Frontal cortex (tissue), 4 donors: ENCODE results near the gene CFAP99. TPM values are rescaled to one million over a fixed set of nuclear protein-coding genes. Genes with fewer than 3 reads are reported as not detected.
A peak's percentile ranks its signal among the peaks of the same experiment; 100 is the strongest.

ENCODE experiments used
- DNase-seq, 2 donors: peaks; one replicate each; pipeline ENCODE4 v3.0.0; 2012; ENCODE audit warnings: low spot score in 2 of 2
- FAIRE-seq: peaks from 2 replicates; lab custom pipeline; 2012; peaks lifted over from hg19 to GRCh38; lab: Jason Lieb, UNC
- total RNA-seq: library from RNA; depleted of rRNA; stranded (reverse); fragments of >200 nt; gene quantifications from one replicate; pipeline ENCODE4 v1.2.3, GENCODE V29; 2014
- donor health status: control.
- donor health status: control.
- donor health status: control.

The CFAP99 gene
- total RNA-seq, 1 donor from 2014 or later = not detected

DNA sequence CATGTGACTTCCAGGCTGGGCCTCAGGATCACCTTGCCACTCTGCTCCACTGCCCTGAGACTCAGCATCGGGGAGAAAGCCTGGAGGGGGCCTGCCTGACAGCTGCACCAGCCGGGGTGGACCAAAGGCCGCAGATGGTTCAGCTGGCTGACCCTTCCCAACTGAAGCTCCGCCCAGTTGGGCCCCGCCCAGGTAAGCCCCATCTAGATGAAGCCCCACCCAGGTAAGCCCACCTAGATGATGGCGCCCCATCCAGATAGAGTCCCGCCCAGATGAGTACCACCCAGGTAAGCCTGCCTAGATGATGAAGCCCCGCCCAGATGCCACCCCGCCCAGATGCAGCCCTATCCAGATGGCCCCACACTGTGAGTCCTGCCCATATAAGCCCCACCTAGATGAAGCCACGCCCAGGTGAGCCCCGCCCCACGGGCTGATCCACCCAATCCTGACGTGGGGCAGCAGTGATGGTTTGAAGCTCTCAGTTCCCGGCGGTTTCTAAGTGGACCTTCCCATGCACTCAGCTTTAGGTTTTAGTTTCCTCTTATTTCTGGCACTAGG, 10.3 kb upstream of the CFAP99 start:
- FAIRE-seq (no peak), DNase-seq (no peak)

DNA sequence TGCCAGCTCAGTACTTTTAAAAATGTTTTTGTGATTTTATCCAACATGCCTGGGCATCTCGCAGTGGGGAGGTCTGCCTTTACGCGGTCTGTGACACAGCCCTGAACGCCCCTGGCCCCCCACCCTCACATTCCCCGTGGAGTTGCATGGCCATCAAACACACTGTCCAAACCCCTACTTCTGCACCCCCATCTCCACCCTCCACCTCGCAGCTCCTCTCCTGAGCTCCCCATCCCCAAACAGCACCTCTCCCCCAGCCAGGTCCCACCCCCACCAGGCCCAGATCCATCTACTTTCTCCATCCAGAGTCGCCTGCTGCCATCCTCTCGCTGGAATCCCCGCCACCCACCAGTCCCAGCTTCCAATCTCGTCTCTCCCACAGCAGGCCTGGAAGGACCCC, 9.8 kb upstream of the CFAP99 start:
- FAIRE-seq = no peak
- no peak for DNase-seq

DNA sequence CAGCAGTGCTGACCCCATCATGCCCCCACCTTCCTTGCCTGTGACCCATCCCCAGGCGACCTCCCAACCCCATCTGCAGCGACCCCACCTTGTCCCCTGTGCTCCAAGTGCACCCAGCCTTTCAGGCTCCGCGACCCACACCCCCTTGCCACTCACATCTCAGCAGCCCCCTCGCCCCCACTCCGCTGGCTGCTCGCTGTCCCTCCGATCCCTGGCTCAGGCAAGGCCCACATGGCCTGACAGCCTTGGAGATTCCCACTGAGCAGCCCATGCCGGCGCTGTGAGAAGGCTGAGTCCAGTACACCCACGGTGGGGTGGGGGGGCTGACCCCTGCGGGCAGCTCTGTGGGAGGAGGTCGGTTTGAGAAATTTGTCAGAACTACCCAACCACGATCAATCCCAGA, 9.4 kb upstream of the CFAP99 start:
- FAIRE-seq (no peak), DNase-seq (no peak)

DNA sequence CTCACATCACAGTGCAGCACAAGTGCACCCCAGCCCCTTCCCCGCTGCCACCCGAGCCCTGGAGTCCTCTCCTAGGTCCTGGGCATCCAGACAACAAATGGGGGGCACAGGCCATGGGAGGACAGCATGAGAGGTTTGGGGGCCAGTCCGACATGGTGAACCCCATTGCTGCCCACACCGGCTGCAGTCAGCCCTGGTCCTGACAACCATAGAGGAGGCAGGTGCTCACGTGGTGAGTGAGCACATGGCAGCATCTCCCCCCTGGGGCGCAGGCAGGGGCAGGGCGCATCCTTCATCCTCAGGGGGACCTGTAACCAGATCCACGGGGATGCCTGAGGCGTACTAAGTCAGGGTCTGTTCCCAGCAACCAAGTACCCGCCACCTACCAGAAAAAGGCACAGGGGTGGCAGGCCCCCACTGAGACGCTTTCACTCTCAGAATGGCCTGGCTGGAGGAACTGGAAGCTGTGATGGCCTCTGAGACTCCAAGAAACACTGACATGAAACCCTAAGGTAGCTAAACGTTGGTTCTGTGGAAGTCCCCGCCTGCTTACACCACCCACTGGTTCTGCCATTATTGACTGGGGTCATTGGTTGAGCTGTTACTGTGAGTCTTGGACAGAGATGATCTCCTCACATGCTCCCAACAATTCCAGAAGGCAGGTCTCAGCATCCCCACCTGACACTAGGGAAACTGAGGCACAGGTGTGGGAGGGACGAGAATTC, 6.8 kb upstream of the CFAP99 start:
- FAIRE-seq = no peak
- DNase-seq = no peak

DNA sequence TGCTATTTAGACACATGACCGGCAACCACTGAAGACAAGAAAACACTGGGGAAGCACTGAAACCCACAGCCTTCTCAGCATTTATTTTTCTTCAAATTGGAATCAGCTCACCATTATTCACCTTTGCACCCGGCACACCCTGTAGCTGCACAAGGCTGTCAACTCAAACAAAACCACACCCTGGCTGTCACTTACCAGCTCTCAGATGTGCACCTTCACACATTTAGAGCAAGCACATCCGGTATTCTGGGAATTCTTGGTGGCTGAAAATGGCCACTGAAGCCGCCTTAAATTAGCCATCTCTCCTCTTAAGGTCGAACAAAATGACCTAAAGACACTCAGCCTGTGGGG, 6.2 kb upstream of the CFAP99 start:
- DNase-seq (no peak), FAIRE-seq (no peak)

DNA sequence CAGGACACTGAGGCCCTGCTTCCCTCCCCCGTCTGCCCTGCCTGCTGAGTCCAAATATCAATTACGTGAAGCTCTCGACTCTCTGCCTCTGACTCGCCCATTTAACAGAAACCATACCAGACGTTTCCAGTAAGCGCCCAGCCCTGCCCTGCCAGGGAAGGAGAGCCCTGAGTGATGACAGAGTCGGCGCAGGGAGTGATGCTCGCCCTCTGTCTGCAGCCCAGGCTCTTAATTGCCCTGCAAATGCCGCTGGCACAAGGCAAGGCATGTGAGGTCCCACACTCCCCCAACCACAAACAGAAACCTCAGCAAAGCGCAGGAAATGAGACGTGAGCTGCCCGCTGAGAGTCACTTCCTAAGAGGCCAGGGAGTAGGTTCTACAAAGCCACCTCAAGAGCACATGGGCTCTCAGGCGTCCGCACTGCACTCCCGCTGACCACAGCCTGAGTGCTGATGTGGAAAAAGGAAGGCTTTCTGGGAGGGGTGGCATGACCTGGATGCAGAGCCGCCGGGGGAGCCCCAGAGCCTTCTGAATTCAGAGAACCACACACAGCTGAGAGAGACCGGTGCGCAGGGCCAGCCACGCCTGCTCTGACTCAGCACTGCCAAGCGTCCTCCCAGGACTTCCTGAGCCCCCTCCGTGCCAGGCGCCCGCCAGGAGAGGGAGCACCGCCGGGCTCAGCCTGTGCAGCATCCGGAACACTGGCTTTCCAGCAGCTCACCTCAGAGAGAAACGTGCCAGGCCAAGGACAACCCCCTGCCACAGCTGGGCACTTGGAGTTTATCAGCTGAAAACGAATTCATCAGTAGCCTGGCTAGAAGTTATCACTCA, 5.7 kb upstream of the CFAP99 start:
- peak in 1 of 2 donors; percentile 83 for DNase-seq
- FAIRE-seq = no peak

DNA sequence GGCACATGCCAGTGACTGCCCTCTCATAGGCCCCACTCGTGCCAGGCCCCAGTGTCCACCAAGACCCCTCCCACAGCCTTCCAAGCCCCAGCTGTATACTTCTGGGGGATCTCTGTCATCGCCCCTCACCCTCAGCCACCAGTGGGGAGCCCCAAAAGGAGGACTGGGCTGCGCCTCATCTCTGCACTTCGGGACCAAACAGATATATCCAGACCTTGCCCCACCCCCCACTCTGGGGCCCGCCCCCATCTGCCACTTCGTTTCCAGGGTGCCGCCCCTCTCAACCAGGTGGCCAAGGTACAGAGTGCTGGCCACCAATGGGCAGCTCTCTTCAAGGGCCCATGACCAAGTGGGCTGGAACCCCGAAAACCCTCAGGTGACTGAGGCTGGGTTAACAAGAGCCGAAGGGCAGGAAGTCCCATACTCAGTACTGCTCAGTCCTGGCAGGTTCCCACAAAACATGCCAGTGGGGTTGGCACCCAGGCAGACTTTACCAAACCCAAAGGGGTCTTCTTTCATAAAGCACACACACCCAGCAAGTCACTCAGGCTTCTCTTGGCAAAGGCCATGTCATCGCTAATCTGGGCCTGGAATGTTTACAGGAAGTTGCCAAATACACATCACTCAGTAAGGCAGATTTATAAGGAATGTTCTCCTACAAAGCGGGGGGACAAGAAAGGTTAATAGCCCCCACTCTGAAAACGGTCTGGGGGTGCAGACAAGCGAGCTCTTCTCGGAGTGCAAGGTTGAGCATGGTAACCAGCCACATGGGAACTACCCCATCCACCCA, 4.7 kb upstream of the CFAP99 start:
- FAIRE-seq = no peak

DNA sequence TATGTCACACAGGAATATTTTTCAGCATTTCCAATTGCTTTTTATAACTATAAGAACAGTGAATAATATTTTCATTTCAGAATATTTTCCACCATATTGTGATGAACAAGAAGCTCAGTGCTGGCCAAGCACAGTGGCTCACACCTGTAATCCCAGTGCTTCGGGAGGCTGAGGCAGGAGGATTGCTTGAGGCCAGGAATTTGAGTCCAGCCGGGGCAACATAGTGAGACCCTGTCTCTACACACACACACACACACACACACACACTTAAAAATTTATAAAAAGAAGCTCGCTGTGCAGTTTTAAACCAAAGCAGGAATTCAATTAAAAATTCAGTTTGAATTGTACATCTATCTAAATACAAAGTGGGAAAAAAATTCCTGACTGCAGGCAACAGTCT, 3.5 kb upstream of the CFAP99 start:
- no peak for DNase-seq
- no peak for FAIRE-seq

More for the DNA sequence above, 4.7 kb upstream of the CFAP99 start:
- DNase-seq = no peak

DNA sequence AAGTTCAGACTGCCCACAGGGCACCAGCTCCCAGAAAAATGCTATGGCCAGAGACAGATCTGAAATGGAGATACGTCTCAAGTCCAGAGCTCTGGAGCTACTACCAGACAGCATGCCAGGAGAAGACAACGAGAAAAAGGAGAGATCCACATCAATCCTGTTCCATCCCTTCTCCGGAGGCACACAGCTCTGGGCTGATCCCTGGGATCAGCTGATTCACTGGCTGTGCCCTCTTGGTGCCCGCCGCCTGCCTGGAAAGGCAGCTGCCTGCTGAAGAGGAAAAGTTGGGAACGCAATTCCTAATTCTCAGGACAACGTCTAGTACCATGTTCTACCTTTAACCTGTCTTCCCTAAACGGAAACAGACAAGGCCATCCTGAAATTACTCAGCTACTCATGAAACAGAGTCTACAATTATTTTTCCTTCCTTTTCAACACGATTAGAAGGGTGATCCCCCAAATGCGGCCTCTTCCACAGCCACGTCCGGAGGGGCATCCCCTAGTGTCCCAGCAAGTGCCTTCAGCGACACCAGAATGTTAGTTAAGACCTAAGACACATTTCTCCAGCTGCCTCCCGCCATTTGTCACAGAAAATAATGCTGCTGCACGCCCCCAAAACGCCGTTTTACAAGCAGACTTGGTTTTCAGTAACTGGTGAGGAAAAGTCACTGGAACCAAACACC, 2.7 kb upstream of the CFAP99 start:
- FAIRE-seq = no peak

DNA sequence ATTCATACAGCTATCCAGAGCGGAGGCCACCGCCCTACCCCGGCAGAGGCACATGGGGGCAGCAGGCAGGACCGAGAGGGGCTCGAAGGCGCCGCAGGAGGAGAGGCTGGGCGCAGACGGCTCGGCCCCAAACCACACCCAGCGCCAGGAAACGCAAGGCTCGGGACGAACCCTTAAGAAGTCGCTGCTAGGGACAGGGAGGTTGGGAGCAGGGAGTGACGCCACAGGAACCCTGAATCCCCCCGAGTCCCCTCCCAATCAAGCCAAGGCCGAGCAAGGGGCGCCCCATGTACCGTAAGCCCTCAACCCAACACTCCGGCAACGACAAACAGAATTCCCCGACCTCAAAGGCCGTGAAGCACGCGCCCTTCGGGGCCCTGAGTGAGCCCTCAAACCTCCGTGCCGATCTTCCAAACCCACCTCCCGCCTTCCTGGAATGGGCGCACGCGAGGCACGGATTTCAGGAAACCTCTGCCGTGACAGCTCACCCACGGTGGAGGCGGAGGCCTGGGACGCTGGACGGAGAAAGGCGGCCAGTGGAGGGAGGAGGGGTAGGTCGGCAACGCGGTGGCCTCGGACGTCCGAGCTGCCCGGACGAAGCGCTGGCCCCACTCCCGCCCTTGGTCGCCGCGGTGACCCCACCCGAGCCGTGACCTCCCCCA, 2.1 kb upstream of the CFAP99 start:
- FAIRE-seq (no peak), DNase-seq (no peak)

More for the DNA sequence above, 2.7 kb upstream of the CFAP99 start:
- DNase-seq = no peak

DNA sequence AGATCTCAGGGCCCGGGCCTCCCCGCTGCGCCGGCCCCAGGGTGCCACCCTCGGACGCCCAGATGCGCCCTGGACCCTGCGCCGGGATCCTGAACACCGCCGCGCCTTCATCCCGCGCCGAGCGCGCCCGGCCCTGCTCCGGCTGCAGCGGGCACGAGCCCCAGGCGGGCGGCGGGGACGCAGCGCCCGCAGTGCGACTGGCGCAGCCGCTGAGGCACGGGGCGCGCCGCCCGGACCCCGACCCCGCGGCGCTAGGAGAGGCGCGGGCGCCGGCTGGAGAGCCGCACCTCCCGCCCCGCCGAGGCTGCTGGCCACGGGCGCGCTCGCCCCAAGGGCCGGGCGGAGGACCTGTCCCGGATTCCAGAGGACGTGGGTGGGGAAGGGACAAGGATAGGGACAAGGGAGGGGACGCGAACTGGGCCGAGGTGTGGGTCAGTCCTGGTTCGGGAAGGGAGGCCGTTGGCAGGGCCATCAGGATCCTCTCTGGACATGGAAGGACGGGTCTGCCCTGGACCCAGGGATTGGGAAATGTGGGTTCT, 1.5 kb upstream of the CFAP99 start:
- FAIRE-seq = no peak
- DNase-seq = no peak

DNA sequence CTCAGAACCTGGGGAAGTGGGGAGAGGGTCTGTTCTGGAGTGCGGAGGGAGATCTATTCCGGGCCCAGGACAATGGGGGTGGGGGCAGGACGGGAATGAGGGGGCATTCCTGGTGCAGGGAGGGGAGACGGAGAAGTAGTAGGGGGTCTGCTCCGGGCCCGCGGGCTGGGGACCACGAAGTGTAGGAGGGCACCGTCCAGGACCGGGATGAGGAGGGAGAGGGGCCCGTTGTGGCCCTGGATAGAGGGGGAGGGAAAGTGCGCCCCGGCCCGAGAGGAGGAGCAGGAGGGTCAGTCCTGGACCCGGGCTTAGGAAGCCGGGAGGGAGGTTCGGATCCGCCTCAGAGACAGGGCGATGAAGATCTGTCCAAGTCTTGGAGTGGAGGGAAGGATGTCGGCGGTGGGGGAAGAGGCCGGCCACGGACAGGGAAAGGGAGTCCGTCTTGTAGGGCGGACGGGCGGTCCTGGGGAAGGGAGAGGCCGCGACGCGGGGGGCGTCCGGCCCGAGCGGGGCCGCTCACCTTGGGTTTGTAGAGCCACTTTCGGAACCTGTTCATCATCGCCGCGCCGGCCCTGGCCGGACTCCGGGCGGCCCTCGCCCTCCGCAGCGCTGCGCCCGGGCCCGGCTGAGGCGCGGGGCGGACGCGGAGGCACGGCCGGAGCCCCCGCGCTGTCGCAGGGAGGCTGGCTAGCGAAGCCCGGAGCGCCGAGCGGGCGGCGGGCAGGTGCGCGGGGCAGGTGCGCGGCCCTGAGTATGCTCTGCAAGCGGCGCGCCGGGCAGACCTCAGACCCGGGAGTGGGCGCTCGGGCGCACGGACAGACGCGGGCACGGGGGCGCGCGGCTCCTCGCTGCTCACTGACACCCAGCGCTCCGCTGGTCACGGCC, 748 bp upstream of the CFAP99 start, which contains the start of gene ZFYVE28:
TSS of gene ZFYVE28 (minus strand) at position 881 of the 885 bp plus-strand sequence. CDS start at position 559, 322 bp downstream.
- DNase-seq (peak in 1 of 2 donors; percentile 51), FAIRE-seq (no peak)

DNA sequence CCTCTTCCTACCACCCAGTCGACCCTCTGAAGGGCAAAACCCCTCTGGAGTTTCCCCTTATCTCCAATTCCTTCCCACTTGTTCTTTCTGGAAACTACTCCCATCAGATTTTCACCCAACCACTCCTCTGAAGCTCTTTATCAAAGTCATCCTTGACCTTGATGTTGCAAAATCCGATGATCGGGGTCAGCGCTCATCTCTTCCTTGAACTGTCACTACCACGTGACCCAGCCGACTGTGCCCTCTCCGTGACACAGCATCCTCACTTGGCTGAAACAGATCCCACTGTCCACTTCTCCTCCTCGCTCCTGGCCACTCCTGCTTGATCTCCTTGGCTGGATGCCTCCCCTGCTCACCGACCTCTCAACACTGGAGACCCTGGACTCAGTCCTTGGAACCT, 1.1 kb downstream of the CFAP99 start:
- FAIRE-seq (no peak), DNase-seq (no peak)

DNA sequence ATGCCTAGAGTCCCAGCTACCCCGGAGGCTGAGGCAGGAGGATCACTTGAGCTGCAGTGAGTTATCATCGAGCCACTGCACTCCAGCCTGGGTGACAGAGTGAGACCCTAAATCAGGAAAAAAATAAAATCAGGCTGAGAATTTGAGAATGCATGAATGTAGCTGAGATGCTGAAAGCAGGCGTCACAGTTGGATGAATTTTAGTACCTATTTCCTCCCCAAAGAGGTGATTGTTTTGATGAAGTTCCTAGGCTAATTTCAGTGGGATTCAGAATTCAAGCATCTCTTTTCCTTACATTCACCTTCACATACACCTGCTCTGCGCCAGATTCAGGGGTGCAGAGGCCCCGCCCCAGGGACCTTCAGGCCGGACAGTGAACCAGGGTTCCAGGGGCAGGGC, 3.2 kb downstream of the CFAP99 start:
- FAIRE-seq (no peak), DNase-seq (no peak)

DNA sequence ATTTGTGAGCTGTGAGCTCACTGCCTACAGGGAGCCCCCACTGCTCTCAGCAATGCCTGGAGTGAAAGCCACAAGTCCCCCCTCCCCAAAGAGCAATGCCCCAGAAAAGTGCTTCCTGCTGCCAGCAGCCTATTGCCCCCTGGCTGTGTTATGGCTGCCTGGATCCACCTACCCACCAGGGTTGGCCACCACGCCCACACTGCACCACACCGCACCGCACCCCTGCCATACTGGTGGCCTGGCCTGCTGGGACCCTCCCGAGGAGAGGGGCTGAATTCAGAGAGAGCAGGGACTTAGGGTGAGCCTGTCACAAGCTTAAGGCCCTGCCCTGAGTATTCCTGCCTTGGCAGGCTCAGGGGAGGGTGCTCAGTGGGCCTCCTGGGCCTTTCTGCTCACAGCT, 4.3 kb downstream of the CFAP99 start:
- FAIRE-seq = no peak

DNA sequence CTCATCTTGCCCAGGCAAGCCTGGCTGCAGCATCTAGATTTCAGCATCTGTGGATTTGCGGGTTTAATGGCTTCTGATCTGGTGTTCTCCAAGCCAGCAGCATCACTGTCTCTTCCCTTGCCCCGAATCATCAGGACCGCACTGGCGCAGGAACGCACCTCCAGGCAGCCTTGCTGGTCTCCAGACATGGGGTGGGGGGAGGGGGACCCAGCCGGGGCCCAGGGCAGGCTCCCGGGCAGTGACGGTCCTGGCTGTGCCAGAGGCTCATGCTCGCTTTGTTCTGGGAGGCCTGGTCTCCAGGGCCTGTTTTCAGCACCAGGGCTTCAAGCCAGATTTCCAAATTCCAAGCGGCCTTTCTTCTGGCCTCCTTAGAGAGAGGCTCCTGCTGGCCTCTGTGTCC, 4.9 kb downstream of the CFAP99 start:
- DNase-seq (no peak), FAIRE-seq (no peak)

More for the DNA sequence above, 4.3 kb downstream of the CFAP99 start:
- no peak for DNase-seq

DNA sequence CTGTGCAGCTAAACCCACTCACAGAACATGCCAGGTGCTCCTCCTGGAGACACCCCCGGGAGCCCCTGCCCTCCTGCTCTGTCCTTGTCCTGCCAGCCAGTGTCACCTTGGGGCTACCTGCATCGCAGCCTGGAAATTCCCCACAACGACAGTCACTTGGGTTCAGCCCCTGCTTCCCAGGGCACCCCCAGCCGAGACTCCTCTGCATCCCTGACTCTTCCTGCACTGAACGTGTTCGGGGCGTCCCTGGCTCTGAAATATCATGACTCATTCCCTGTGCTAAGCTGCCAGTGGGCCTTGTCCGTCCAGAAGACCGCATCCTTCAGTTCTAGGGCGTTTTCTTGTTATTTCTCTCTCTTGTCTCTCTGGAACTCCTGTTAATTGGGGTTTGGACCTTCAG, 5.8 kb downstream of the CFAP99 start:
- DNase-seq (no peak), FAIRE-seq (no peak)
